ENCODE results near the gene PSMD6. TPM values are rescaled to one million over a fixed set of nuclear protein-coding genes. Genes with fewer than 3 reads are reported as not detected.
A peak's percentile ranks its signal among the peaks of the same experiment; 100 is the strongest.

PSMD6 gene
- total and polyA plus RNA-seq, 4 donors, result 59.1 to 78.9 (median 66.0) TPM

DNA sequence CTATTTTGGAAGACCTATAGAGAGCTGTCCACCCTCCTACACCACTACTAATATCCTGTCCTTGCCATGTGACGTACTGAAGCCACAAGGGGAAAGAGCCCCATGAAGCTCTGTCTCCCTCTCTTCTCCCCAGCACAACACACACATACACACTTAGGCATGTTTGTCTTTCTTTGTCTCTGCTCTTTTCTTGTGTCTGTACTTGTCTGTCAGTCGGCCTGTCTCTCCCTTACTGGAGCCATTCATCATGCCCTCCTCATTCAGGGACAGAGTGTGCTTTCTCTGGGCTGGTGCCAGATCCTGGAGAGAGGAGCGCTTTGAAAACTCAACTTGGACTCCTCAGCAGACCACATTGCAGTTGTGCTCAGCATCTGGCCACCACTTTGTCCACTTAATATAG, 47.6 kb downstream of the PSMD6 start:
- Histone ChIP-seq H3K27ac (ENCODE audit: low read depth in 1 of 2, low read length in 1 of 2) (peak overlapping the region in 1 of 2 donors; percentile 3), H3K9ac (ENCODE audit: insufficient read depth in 1 of 2, low read length in 2 of 2) (no peak overlapping the region), H3K9me3 (ENCODE audit: control insufficient read depth in 4 of 4, insufficient read depth in 3 of 4, low read length in 3 of 4) (no peaks in the 10 kb centered on the region), H3K4me1 (ENCODE audit: control insufficient read depth in 5 of 5, insufficient read depth in 5 of 5, low read length in 5 of 5) (peaks cover 13 to 35% (median 15%) of the 10 kb centered on the region in 5 donors), H3K27me3 (ENCODE audit: control insufficient read depth in 3 of 3, insufficient read depth in 3 of 3, low read length in 2 of 3) (no peaks in the 10 kb centered on the region), H3K36me3 (ENCODE audit: control insufficient read depth in 4 of 4, insufficient read depth in 4 of 4, low read length in 4 of 4) (peaks cover 4 to 8% (median 6%) of the 10 kb centered on the region in 4 donors), H3K4me3 (no peak overlapping the region)
- TF ChIP-seq, protein P1, sequence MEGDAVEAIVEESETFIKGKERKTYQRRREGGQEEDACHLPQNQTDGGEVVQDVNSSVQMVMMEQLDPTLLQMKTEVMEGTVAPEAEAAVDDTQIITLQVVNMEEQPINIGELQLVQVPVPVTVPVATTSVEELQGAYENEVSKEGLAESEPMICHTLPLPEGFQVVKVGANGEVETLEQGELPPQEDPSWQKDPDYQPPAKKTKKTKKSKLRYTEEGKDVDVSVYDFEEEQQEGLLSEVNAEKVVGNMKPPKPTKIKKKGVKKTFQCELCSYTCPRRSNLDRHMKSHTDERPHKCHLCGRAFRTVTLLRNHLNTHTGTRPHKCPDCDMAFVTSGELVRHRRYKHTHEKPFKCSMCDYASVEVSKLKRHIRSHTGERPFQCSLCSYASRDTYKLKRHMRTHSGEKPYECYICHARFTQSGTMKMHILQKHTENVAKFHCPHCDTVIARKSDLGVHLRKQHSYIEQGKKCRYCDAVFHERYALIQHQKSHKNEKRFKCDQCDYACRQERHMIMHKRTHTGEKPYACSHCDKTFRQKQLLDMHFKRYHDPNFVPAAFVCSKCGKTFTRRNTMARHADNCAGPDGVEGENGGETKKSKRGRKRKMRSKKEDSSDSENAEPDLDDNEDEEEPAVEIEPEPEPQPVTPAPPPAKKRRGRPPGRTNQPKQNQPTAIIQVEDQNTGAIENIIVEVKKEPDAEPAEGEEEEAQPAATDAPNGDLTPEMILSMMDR (IDR thresholded peaks at IDR 0.05; ENCODE audit: control extremely low read depth, extremely low read depth), result no peak
- DNase-seq (peak in 1 of 3 donors; percentile 21), ATAC-seq (ENCODE audit: insufficient read depth, low FRiP score) (no peak)
- 42 to 47% methylated on average over 3 of the region's 3 CpGs for WGBS, 2 donors

GRCh38 chr3:63974451-63974850, 48.8 kb downstream of the PSMD6 start:
- no peak for DNase-seq
- ATAC-seq (ENCODE audit: insufficient read depth, low FRiP score), result no peak
- H3K27ac ChIP-seq (ENCODE audit: low read depth in 1 of 2, low read length in 1 of 2), result peak overlapping the region in 1 of 2 donors; percentile 9
- H3K9ac ChIP-seq (ENCODE audit: insufficient read depth in 1 of 2, low read length in 2 of 2), result no peak overlapping the region
- H3K4me1 ChIP-seq (ENCODE audit: control insufficient read depth in 5 of 5, insufficient read depth in 5 of 5, low read length in 5 of 5), result peaks cover 14 to 46% (median 22%) of the 10 kb centered on the region in 5 donors
- H3K9me3 ChIP-seq (ENCODE audit: control insufficient read depth in 4 of 4, insufficient read depth in 3 of 4, low read length in 3 of 4), result no peaks in the 10 kb centered on the region
- TF ChIP-seq, protein P1 (IDR thresholded peaks at IDR 0.05; ENCODE audit: control extremely low read depth, extremely low read depth), result no peak
- peaks cover 0 to 3% (median 0%) of the 10 kb centered on the region in 4 donors for H3K36me3 ChIP-seq (ENCODE audit: control insufficient read depth in 4 of 4, insufficient read depth in 4 of 4, low read length in 4 of 4)
- no peaks in the 10 kb centered on the region for H3K27me3 ChIP-seq (ENCODE audit: control insufficient read depth in 3 of 3, insufficient read depth in 3 of 3, low read length in 2 of 3)
- no peak overlapping the region for H3K4me3 ChIP-seq
- WGBS, 2 donors, result 91 to 93% methylated on average over 1 of the region's 1 CpG

- ATAC-seq (ENCODE audit: insufficient read depth, low FRiP score), result no peak
- Histone ChIP-seq H3K4me3 (no peak overlapping the region), H3K9me3 (ENCODE audit: control insufficient read depth in 4 of 4, insufficient read depth in 3 of 4, low read length in 3 of 4) (no peaks in the 10 kb centered on the region), H3K4me1 (ENCODE audit: control insufficient read depth in 5 of 5, insufficient read depth in 5 of 5, low read length in 5 of 5) (peaks cover 12 to 48% (median 31%) of the 10 kb centered on the region in 5 donors), H3K9ac (ENCODE audit: insufficient read depth in 1 of 2, low read length in 2 of 2) (no peak overlapping the region), H3K27ac (ENCODE audit: low read depth in 1 of 2, low read length in 1 of 2) (peak overlapping the region in 1 of 2 donors; percentile 74), H3K27me3 (ENCODE audit: control insufficient read depth in 3 of 3, insufficient read depth in 3 of 3, low read length in 2 of 3) (no peaks in the 10 kb centered on the region), H3K36me3 (ENCODE audit: control insufficient read depth in 4 of 4, insufficient read depth in 4 of 4, low read length in 4 of 4) (peaks cover 0 to 3% (median 0%) of the 10 kb centered on the region in 4 donors)
- TF ChIP-seq, protein P1 (IDR thresholded peaks at IDR 0.05; ENCODE audit: control extremely low read depth, extremely low read depth), result no peak
- DNase-seq, result no peak
- 74 to 88% methylated on average over 8 of the region's 8 CpGs for WGBS, 2 donors
Measured at GRCh38 chr3:63973406-63973805, 49.9 kb downstream of the PSMD6 start.

- Histone ChIP-seq H3K4me3 (no peak overlapping the region), H3K9me3 (ENCODE audit: control insufficient read depth in 4 of 4, insufficient read depth in 3 of 4, low read length in 3 of 4) (no peaks in the 10 kb centered on the region), H3K36me3 (ENCODE audit: control insufficient read depth in 4 of 4, insufficient read depth in 4 of 4, low read length in 4 of 4) (peaks cover 0 to 3% (median 0%) of the 10 kb centered on the region in 4 donors), H3K4me1 (ENCODE audit: control insufficient read depth in 5 of 5, insufficient read depth in 5 of 5, low read length in 5 of 5) (peaks cover 14 to 52% (median 34%) of the 10 kb centered on the region in 5 donors), H3K27me3 (ENCODE audit: control insufficient read depth in 3 of 3, insufficient read depth in 3 of 3, low read length in 2 of 3) (no peaks in the 10 kb centered on the region), H3K9ac (ENCODE audit: insufficient read depth in 1 of 2, low read length in 2 of 2) (no peak overlapping the region), H3K27ac (ENCODE audit: low read depth in 1 of 2, low read length in 1 of 2) (peak overlapping the region in 1 of 2 donors; percentile 82)
- DNase-seq (no peak), ATAC-seq (ENCODE audit: insufficient read depth, low FRiP score) (no peak)
- WGBS, 2 donors, result 65 to 76% methylated on average over 4 of the region's 4 CpGs
- TF ChIP-seq, protein P1 (IDR thresholded peaks at IDR 0.05; ENCODE audit: control extremely low read depth, extremely low read depth), result no peak
Measured at GRCh38 chr3:63972987-63973386, 50.3 kb downstream of the PSMD6 start.

Data from lung (tissue), 12 donors.